Endothelial cell of umbilical vein (primary cell): Measurements from ENCODE around the gene ADAMTSL3.

ENCODE experiments used
- EZH2 ChIP-seq: IDR thresholded peaks from 2 replicates; pipeline ENCODE4 v1.6.1; 2012; ENCODE audit warnings: borderline replicate concordance, low read depth, mild to moderate bottlenecking, moderate library complexity, low read length, inconsistent platforms; ENCODE audit not compliant: severe bottlenecking
- FOS ChIP-seq: IDR thresholded peaks from 2 replicates; pipeline ENCODE4 v1.6.1; 2011; ENCODE audit warnings: mild to moderate bottlenecking, low read length, moderate library complexity, borderline replicate concordance; ENCODE audit not compliant: insufficient read depth
- JUN ChIP-seq: IDR thresholded peaks from 2 replicates; pipeline ENCODE4 v1.6.1; 2011; ENCODE audit warnings: borderline replicate concordance, low read depth; ENCODE audit not compliant: insufficient read length, insufficient read depth
- MAX ChIP-seq: IDR thresholded peaks from 2 replicates; pipeline ENCODE4 v1.6.1; 2011; ENCODE audit not compliant: insufficient read depth, insufficient read length
- POLR2A ChIP-seq: IDR thresholded peaks from 2 replicates; pipeline ENCODE4 v1.6.1; 2012; ENCODE audit warnings: low read depth, mild to moderate bottlenecking, control low read depth, low read length
- POLR2AphosphoS5 ChIP-seq: IDR thresholded peaks from 2 replicates; pipeline ENCODE4 v1.6.1; 2012; ENCODE audit warnings: low read depth, mild to moderate bottlenecking, control low read depth, low read length, moderate library complexity; ENCODE audit not compliant: insufficient read depth
- TF ChIP-seq, protein P1 (sequence below), 2 donors: IDR thresholded peaks; 1 replicate in 1 of 2; 2 replicates in 1 of 2; pipeline ENCODE4 v1.5.1; 2011; ENCODE audit warnings: low read length in 2 of 2, mild to moderate bottlenecking in 2 of 2, moderate library complexity in 2 of 2, control low read depth in 1 of 2, inconsistent platforms in 1 of 2, low read depth in 1 of 2; ENCODE audit not compliant: insufficient read depth in 1 of 2; ENCODE audit errors: extremely low read depth in 1 of 2

DNA sequence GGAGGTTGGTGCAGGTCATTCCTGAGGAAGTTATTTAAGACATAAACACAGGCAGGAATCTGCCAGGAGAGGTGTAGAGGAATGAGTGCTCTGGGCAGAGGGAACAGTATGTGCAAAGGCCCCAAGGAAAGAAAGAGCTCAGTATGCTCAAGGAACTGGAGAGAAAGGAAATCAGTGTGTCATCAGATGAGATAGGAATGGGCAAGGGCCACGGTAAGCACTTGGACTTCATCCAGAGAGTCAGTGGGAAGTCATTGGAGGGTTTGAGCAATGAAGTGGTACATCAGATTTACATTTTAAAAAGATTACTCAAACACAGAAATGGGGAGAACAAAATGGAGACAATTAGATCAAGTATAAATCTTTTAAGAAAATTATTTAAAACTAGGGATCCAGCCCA is 272.2 kb downstream of the ADAMTSL3 start:
- no peak for TF ChIP-seq POLR2A
- TF ChIP-seq, protein P1, sequence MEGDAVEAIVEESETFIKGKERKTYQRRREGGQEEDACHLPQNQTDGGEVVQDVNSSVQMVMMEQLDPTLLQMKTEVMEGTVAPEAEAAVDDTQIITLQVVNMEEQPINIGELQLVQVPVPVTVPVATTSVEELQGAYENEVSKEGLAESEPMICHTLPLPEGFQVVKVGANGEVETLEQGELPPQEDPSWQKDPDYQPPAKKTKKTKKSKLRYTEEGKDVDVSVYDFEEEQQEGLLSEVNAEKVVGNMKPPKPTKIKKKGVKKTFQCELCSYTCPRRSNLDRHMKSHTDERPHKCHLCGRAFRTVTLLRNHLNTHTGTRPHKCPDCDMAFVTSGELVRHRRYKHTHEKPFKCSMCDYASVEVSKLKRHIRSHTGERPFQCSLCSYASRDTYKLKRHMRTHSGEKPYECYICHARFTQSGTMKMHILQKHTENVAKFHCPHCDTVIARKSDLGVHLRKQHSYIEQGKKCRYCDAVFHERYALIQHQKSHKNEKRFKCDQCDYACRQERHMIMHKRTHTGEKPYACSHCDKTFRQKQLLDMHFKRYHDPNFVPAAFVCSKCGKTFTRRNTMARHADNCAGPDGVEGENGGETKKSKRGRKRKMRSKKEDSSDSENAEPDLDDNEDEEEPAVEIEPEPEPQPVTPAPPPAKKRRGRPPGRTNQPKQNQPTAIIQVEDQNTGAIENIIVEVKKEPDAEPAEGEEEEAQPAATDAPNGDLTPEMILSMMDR (IDR thresholded peaks at IDR 0.05; ENCODE audit: extremely low read depth in 1 of 2, insufficient read depth in 1 of 2, low read depth in 1 of 2, low read length in 2 of 2) = no peak
- no peak for TF ChIP-seq EZH2
- TF ChIP-seq POLR2AphosphoS5 = no peak
- TF ChIP-seq MAX = no peak
- no peak for TF ChIP-seq FOS
- no peak for TF ChIP-seq JUN
